Measurements from ENCODE around the gene HSP90AB1.

Gene HSP90AB1

DNA sequence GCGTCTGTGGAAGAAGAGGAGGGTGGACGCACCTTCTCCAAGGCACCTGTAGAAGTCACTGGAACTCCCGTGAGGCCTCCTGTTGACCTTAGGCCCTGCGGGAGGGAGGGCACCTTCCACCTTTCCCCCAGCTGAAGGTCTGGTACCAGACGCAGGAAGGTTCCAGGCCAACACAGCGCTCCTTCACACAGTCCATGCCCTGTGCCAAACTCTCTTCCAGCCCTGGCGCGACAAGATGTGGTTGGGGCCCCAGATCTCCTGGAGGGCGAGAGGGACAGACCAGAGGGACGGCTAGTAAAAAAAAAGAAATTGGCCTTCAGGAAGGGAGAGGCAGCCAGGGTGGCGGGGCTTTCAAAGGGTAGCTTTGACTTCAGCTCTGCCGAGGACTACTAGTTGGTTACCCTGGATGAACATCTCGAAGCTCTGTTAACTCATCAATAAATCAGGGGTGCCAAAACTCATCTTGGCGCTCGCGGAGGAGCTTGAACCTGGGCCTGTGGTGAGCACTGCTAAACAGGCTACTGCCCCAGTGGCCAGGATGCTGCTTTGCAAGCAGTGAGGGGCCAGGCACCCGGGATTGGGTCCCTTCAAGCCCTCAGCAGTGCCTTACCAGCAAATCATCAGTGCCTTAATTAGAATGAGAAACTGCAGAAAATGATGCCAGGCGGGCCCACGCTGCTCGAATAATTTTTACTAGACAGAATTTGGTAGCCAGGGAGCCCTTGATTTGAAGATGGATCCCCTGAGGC lies 51.3 kb downstream of the HSP90AB1 start:
- TF ChIP-seq, protein P1, sequence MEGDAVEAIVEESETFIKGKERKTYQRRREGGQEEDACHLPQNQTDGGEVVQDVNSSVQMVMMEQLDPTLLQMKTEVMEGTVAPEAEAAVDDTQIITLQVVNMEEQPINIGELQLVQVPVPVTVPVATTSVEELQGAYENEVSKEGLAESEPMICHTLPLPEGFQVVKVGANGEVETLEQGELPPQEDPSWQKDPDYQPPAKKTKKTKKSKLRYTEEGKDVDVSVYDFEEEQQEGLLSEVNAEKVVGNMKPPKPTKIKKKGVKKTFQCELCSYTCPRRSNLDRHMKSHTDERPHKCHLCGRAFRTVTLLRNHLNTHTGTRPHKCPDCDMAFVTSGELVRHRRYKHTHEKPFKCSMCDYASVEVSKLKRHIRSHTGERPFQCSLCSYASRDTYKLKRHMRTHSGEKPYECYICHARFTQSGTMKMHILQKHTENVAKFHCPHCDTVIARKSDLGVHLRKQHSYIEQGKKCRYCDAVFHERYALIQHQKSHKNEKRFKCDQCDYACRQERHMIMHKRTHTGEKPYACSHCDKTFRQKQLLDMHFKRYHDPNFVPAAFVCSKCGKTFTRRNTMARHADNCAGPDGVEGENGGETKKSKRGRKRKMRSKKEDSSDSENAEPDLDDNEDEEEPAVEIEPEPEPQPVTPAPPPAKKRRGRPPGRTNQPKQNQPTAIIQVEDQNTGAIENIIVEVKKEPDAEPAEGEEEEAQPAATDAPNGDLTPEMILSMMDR (IDR thresholded peaks at IDR 0.05; ENCODE audit: extremely low read depth, missing control alignments) = no peak
- DNase-seq (ENCODE audit: low spot score) = no peak

DNA sequence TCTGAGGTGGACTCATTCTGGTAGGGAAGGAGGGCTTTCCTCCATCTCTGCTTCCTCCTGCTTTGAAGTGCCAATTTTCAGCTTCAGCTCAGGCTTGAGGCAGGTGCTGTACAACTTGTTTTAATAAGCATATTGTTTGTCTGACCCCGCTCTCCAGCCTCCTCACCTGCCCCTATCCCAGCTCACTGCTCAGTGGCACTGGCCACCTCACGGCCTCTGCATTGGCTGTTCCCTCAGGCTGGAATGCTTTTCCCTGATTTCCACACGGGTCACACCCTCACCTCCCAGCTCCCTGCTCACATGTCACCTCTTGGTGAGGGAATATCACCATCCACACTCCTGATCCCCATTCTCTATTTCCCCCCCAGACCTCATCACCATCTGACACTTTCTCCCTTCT lies 52.0 kb downstream of the HSP90AB1 start:
- TF ChIP-seq, protein P1 (IDR thresholded peaks at IDR 0.05; ENCODE audit: extremely low read depth, missing control alignments) = no peak
- DNase-seq (ENCODE audit: low spot score) = no peak

DNA sequence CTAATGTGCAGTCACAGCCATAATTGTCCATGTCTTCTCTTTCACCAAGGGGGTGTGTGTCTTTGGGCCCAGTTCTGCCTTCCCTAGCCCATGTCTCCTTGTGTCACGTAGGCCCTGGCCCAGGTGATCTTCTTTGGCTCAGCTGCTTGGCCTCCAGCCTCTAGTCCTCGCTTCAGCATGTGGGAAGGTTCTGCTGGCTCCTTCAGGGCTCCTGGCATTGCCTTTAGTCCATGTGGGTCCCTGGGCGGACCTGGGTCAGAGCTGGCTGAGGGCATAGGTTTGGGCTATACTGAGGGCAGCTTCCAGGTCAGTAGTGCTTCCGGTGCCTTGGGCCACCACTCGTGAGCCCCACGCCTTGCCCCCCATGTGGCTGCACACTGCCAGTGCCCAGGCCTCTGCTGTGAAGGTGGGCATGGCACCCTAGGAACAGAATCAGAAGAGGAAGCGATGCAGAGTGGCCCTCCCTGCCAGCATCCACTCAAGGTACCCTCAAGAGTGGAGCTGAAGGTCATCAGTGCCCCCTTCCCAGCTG lies 53.5 kb downstream of the HSP90AB1 start:
- TF ChIP-seq, protein P1 (IDR thresholded peaks at IDR 0.05; ENCODE audit: extremely low read depth, missing control alignments) = no peak
- no peak for DNase-seq (ENCODE audit: low spot score)

DNA sequence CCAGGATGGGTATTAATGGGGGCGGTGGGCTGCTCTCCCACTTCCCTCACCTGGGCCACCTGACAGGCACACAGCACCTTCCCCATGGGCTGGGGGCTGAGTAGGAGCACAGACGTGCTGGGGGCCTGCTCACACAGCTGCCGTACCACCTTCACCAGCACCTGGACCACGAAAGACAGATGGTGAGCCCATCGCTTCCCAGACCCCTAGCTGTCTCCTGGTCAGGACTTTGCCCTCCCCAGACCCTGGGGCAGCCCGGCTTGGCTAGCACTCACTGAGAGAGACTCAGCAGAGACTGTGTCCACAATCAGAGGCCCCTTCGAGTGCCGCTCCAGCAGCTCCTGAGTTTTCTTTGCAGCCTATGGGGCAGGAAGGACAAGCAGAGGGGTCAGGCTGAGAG lies 54.2 kb downstream of the HSP90AB1 start:
- no peak for DNase-seq (ENCODE audit: low spot score)
- TF ChIP-seq, protein P1 (IDR thresholded peaks at IDR 0.05; ENCODE audit: extremely low read depth, missing control alignments) = no peak

DNA sequence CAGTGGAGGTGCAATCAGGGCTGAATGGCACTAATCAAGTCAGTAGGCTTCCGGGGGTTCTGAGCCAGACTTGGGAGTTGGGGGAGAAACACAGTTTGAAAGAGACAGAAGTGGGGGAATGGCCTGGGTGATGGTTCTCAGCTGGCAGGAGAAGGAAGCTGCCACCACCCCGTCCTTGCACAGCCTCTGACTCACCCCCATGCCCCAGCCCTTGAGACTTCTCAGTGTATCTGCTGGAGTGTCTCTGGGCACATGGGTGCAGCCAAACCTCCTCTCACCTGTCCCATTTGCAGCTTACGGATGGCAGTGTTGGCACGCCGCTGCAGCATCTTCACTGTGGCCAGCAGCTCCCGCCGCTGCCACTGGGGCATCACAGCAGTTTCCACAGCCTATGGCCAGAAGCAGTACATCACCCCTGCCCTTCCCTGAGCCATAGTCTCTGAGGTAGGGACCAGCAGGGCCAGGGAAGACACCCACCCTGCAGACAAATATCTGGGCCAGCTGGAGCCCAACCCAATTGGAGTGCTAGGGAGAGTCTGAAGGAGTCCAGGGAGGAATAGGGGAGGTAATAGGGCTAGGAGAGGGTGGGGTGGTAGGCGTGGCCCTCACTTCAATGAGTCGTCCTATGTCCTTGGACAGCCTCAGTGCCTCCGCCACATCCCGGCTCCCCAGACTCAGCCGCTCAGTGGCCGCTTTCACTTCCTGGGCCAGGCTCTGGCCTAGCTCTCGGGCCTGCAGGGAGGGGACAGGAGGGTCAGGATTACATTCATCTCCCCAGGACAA lies 55.1 kb downstream of the HSP90AB1 start:
- TF ChIP-seq, protein P1 (IDR thresholded peaks at IDR 0.05; ENCODE audit: extremely low read depth, missing control alignments) = no peak
- no peak for DNase-seq (ENCODE audit: low spot score)

DNA sequence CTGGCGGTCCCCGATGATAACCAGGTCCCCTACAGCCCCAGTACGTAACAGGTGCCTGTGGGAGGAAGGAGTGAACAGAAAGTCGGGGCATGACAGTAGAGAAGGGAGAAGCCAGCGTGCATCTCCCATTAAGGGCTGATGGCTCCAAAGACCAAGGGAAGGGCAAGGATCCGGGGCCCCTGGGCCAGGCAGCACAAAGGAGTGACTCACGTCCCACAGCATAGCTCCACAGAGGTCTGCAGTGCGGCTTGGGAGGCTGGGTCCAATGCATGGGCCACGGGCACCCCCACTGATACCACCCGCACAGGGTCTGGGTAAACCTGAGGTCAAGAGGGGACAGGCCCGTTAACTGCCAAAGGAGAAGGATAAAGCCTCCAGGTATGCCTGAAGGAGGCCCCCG lies 56.0 kb downstream of the HSP90AB1 start:
- TF ChIP-seq, protein P1 (IDR thresholded peaks at IDR 0.05; ENCODE audit: extremely low read depth, missing control alignments) = no peak
- DNase-seq (ENCODE audit: low spot score) = no peak
